Osteocyte (in vitro differentiated cells): ENCODE results near the gene P3H4. TPM values are rescaled to one million over a fixed set of nuclear protein-coding genes. Genes with fewer than 3 reads are reported as not detected.

Experiments
- DNase-seq: peaks from one replicate; pipeline ENCODE4 v3.0.0; 2021; ENCODE audit warnings: mixed read lengths; ENCODE audit not compliant: unreplicated experiment; ENCODE audit errors: extremely low spot score
- H3K27ac Mint-ChIP-seq: one replicate; pipeline ENCODE4 v1.8.0; 2021; ENCODE audit warnings: mild to moderate bottlenecking, mixed read lengths; ENCODE audit not compliant: unreplicated experiment
- H3K27me3 Mint-ChIP-seq: one replicate; pipeline ENCODE4 v1.8.0; 2021; ENCODE audit warnings: mixed read lengths; ENCODE audit not compliant: unreplicated experiment
- H3K36me3 Mint-ChIP-seq: one replicate; pipeline ENCODE4 v1.8.0; 2021; ENCODE audit warnings: mixed read lengths; ENCODE audit not compliant: unreplicated experiment
- H3K4me1 Mint-ChIP-seq: one replicate; pipeline ENCODE4 v1.8.0; 2021; ENCODE audit warnings: mixed read lengths; ENCODE audit not compliant: unreplicated experiment
- H3K4me3 Mint-ChIP-seq: one replicate; pipeline ENCODE4 v1.8.0; 2021; ENCODE audit warnings: mild to moderate bottlenecking, moderate library complexity, mixed read lengths; ENCODE audit not compliant: unreplicated experiment
- H3K9me3 Mint-ChIP-seq: one replicate; pipeline ENCODE4 v1.8.0; 2021; ENCODE audit warnings: mixed read lengths; ENCODE audit not compliant: unreplicated experiment
- CTCF ChIP-seq: fragments of 200-600 bp; sonication (generic); IDR thresholded peaks from 2 replicates; pipeline ENCODE4 v1.5.0; 2021; ENCODE audit warnings: antibody characterized with exemption, mild to moderate bottlenecking, moderate library complexity
- total RNA-seq: library from RNA; stranded (reverse); gene quantifications from 2 replicates; pipeline ENCODE4 v1.2.1, GENCODE V29; 2021

P3H4 gene
- total RNA-seq, 1 donor from 2014 or later: 67.8 TPM

- no peaks in the 10 kb centered on the region for H3K9me3 Mint-ChIP-seq
- no peaks in the 10 kb centered on the region for H3K27me3 Mint-ChIP-seq
- peaks cover 62% of the 10 kb centered on the region for H3K36me3 Mint-ChIP-seq
- no peak overlapping the region for H3K27ac Mint-ChIP-seq
- DNase-seq: no peak
- no peak for TF ChIP-seq CTCF
- H3K4me1 Mint-ChIP-seq: no peaks in the 10 kb centered on the region
- H3K4me3 Mint-ChIP-seq: no peak overlapping the region
These were observed 50.9 kb downstream of the P3H4 start for GRCh38 chr17:41760878-41761277.

GRCh38 chr17:41758601-41759000 lies 53.1 kb downstream of the P3H4 start:
- Mint-ChIP-seq H3K9me3 (no peaks in the 10 kb centered on the region), H3K27ac (no peak overlapping the region), H3K4me1 (no peaks in the 10 kb centered on the region), H3K27me3 (no peaks in the 10 kb centered on the region), H3K36me3 (peaks cover 57% of the 10 kb centered on the region), H3K4me3 (no peak overlapping the region)
- TF ChIP-seq CTCF: no peak
- no peak for DNase-seq

GRCh38 chr17:41754066-41754465 lies 57.7 kb downstream of the P3H4 start:
- Mint-ChIP-seq H3K36me3 (peaks cover 30% of the 10 kb centered on the region), H3K4me3 (no peak overlapping the region), H3K27ac (no peak overlapping the region), H3K4me1 (no peaks in the 10 kb centered on the region), H3K9me3 (no peaks in the 10 kb centered on the region), H3K27me3 (no peaks in the 10 kb centered on the region)
- TF ChIP-seq CTCF: no peak
- DNase-seq: no peak

Other genes with a start within 250 kb of the P3H4 start
- gene KRT9, start 239.9 kb downstream of the P3H4 start, total RNA-seq: 0.30 TPM in 1 of 2 replicates, not detected in the other
- gene KRT14, start 225.1 kb downstream of the P3H4 start, total RNA-seq: not detected in 2 replicates
- 1.3 and 1.4 TPM in 2 replicates for gene KRT16, start 199.2 kb downstream of the P3H4 start, total RNA-seq
- 40.5 and 43.2 TPM in 2 replicates for gene KRT17, start 187.4 kb downstream of the P3H4 start, total RNA-seq
- 1,019 and 1,057 TPM in 2 replicates for gene EIF1, start 123.1 kb downstream of the P3H4 start, total RNA-seq
- gene GAST, start 99.6 kb downstream of the P3H4 start, total RNA-seq: not detected in 2 replicates
- 0.11 and 0.24 TPM in 2 replicates for gene HAP1, start 77.3 kb downstream of the P3H4 start, total RNA-seq
- 79.8 and 92.6 TPM in 2 replicates for gene JUP, start 25.2 kb downstream of the P3H4 start, total RNA-seq
- gene FKBP10, start 1.1 kb upstream of the P3H4 start, total RNA-seq: 408 and 426 TPM in 2 replicates
- gene NT5C3B, start 24.3 kb upstream of the P3H4 start, total RNA-seq: 58.9 and 63.6 TPM in 2 replicates
- not detected in 2 replicates for gene KLHL10, start 25.9 kb upstream of the P3H4 start, total RNA-seq
- gene KLHL11, start 53.5 kb upstream of the P3H4 start, total RNA-seq: 16.0 and 18.4 TPM in 2 replicates
- gene ACLY, start 107.0 kb upstream of the P3H4 start, total RNA-seq: 141 and 143 TPM in 2 replicates
- 1.9 and 2.5 TPM in 2 replicates for gene ODAD4, start 118.7 kb upstream of the P3H4 start, total RNA-seq
- 108 and 119 TPM in 2 replicates for gene CNP, start 154.8 kb upstream of the P3H4 start, total RNA-seq
- gene DNAJC7, start 205.5 kb upstream of the P3H4 start, total RNA-seq: 73.9 and 92.8 TPM in 2 replicates
- gene NKIRAS2, start 208.1 kb upstream of the P3H4 start, total RNA-seq: 48.9 and 51.3 TPM in 2 replicates
- gene C17orf113, start 238.7 kb upstream of the P3H4 start, total RNA-seq: 1.3 and 1.6 TPM in 2 replicates